ENCODE data around the gene SATB2.

DNA sequence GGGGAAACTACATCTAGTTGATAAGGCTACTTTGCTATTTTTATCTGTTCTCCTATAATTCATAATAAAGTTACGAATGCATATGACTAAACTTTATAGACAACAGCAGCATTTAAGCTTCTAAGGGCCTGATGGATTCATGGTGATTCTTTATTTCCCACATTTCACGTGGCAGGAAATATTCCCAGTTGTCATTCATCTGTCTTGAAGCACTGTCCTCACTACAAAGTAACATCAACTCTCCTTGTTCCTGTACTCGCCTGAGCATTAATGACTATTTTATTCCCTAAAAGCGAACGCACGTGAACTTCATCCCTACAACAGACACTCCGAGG lies 2.6 kb downstream of the SATB2 start:
- TF ChIP-seq, protein P1, sequence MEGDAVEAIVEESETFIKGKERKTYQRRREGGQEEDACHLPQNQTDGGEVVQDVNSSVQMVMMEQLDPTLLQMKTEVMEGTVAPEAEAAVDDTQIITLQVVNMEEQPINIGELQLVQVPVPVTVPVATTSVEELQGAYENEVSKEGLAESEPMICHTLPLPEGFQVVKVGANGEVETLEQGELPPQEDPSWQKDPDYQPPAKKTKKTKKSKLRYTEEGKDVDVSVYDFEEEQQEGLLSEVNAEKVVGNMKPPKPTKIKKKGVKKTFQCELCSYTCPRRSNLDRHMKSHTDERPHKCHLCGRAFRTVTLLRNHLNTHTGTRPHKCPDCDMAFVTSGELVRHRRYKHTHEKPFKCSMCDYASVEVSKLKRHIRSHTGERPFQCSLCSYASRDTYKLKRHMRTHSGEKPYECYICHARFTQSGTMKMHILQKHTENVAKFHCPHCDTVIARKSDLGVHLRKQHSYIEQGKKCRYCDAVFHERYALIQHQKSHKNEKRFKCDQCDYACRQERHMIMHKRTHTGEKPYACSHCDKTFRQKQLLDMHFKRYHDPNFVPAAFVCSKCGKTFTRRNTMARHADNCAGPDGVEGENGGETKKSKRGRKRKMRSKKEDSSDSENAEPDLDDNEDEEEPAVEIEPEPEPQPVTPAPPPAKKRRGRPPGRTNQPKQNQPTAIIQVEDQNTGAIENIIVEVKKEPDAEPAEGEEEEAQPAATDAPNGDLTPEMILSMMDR (IDR thresholded peaks at IDR 0.05): no peak
- TF ChIP-seq POLR2A (IDR thresholded peaks at IDR 0.05): no peak

Measured in lower leg skin (tissue), 3 donors.